ENCODE results near the gene CA12. TPM values are rescaled to one million over a fixed set of nuclear protein-coding genes. Genes with fewer than 3 reads are reported as not detected.

CA12 gene
- total RNA-seq, 3 donors from 2014 or later: 11.7 to 64.5 (median 61.9) TPM

DNA sequence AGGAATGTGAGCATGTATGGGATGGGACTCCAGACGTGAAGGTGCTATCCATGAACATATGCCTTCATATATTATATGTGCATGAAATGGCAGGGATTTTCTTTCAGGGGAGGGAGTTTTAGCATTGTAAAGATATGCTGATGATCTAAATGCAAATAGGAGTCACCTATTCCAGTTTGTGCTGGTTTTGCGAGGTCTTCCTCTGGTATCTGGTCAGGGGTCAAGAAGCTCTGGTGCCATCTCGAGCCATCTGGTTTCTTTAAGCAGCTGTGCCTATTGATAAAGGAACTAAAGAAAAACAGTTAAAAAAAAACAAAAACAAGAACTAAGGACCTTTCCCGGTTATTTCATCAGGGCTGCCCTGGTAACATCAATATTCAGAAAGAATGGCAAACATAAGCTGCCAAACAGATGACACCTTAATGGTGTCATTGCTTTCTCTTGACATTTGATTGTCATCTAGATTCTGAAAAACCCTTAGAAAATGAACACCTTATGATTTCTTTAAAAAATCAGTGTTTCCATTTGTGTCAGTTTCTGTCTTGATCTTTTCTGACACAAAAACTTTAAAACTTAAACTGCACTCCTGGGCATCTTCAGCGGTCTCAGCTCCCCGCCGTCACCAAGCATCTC lies 81.6 kb downstream of the CA12 start:
- Histone ChIP-seq H3K4me1 (no peaks in the 10 kb centered on the region), H3K27ac (no peak overlapping the region), H3K27me3 (no peaks in the 10 kb centered on the region), H3K36me3 (no peaks in the 10 kb centered on the region), H3K9me3 (no peaks in the 10 kb centered on the region), H3K4me3 (no peak overlapping the region)
- no peak for DNase-seq (ENCODE audit: low spot score in 2 of 2)
- no peak for TF ChIP-seq POLR2A (IDR thresholded peaks at IDR 0.05)
- no peak for TF ChIP-seq CTCF (IDR thresholded peaks at IDR 0.05)
- no peak for TF ChIP-seq POLR2AphosphoS5 (IDR thresholded peaks at IDR 0.05)
- intact Hi-C loops (cut with DNase I; ENCODE audit: low total_unique reads): no loop called here

- Histone ChIP-seq H3K4me3 (no peak overlapping the region), H3K4me1 (no peaks in the 10 kb centered on the region), H3K27me3 (no peaks in the 10 kb centered on the region), H3K36me3 (no peaks in the 10 kb centered on the region), H3K9me3 (no peaks in the 10 kb centered on the region), H3K27ac (no peak overlapping the region)
- intact Hi-C loops (cut with DNase I; ENCODE audit: low total_unique reads): no loop called here
- no peak for DNase-seq (ENCODE audit: low spot score in 2 of 2)
- TF ChIP-seq POLR2AphosphoS5 (IDR thresholded peaks at IDR 0.05) (no peak), CTCF (IDR thresholded peaks at IDR 0.05) (no peak), POLR2A (IDR thresholded peaks at IDR 0.05) (no peak)
Measured at GRCh38 chr15:63296195-63296594, 85.5 kb downstream of the CA12 start.

DNA sequence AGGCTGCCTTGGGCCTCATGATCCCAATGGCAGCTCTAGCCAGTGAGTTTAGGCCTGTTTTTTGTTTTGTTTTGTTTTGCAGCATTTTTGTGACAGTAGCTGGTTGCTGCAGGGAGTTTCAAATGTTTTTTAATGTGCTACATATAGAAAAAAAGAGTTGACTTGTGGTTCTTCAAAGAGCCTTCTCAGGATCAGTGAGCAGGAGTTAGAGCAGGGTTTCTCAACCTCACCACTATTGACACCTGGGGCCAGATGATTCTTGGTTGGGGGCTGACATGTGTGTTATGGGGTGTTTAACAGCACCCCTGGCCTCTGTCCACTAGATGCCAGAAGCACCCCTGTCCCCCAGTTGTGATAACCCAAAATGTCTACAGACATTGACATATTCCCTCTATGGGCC lies 86.3 kb downstream of the CA12 start:
- Histone ChIP-seq H3K27me3 (no peaks in the 10 kb centered on the region), H3K9me3 (no peaks in the 10 kb centered on the region), H3K4me1 (no peaks in the 10 kb centered on the region), H3K36me3 (no peaks in the 10 kb centered on the region), H3K4me3 (no peak overlapping the region), H3K27ac (no peak overlapping the region)
- DNase-seq (ENCODE audit: low spot score in 2 of 2): no peak
- TF ChIP-seq POLR2AphosphoS5 (IDR thresholded peaks at IDR 0.05): no peak
- TF ChIP-seq POLR2A (IDR thresholded peaks at IDR 0.05): no peak
- no peak for TF ChIP-seq CTCF (IDR thresholded peaks at IDR 0.05)
- intact Hi-C loops (cut with DNase I; ENCODE audit: low total_unique reads): no loop called here

- Histone ChIP-seq H3K4me3 (no peak overlapping the region), H3K36me3 (no peaks in the 10 kb centered on the region), H3K27me3 (no peaks in the 10 kb centered on the region), H3K9me3 (no peaks in the 10 kb centered on the region), H3K4me1 (no peaks in the 10 kb centered on the region), H3K27ac (no peak overlapping the region)
- TF ChIP-seq CTCF (IDR thresholded peaks at IDR 0.05): no peak
- no peak for TF ChIP-seq POLR2AphosphoS5 (IDR thresholded peaks at IDR 0.05)
- no peak for TF ChIP-seq POLR2A (IDR thresholded peaks at IDR 0.05)
- no peak for DNase-seq (ENCODE audit: low spot score in 2 of 2)
- intact Hi-C loops (cut with DNase I; ENCODE audit: low total_unique reads): no loop called here
Measured at GRCh38 chr15:63294359-63294758, 87.3 kb downstream of the CA12 start.

- intact Hi-C loops (cut with DNase I; ENCODE audit: low total_unique reads): no loop called here
Measured at GRCh38 chr15:63292771-63293170, 88.9 kb downstream of the CA12 start.

More at GRCh38 chr15:63292771-63293170, 88.9 kb downstream of the CA12 start:
- TF ChIP-seq CTCF (IDR thresholded peaks at IDR 0.05) (no peak), POLR2A (IDR thresholded peaks at IDR 0.05) (no peak), POLR2AphosphoS5 (IDR thresholded peaks at IDR 0.05) (no peak)
- Histone ChIP-seq H3K9me3 (no peaks in the 10 kb centered on the region), H3K27ac (no peak overlapping the region), H3K36me3 (no peaks in the 10 kb centered on the region), H3K27me3 (no peaks in the 10 kb centered on the region), H3K4me3 (no peak overlapping the region), H3K4me1 (no peaks in the 10 kb centered on the region)
- no peak for DNase-seq (ENCODE audit: low spot score in 2 of 2)
